ENCODE data around the gene GPR4. TPM values are rescaled to one million over a fixed set of nuclear protein-coding genes. Genes with fewer than 3 reads are reported as not detected.

Gene GPR4
- total and polyA plus RNA-seq, 2 of the 8 experiments (the other 6 are each of a cell fraction or from before 2014, with no cell fraction given), result 0.19 to 0.39 TPM

- no peak overlapping the region for H3K27ac ChIP-seq (ENCODE audit: low read depth, low read length)
- no peaks in the 10 kb centered on the region; the same call in 1 of the 2 replicates for H3K23me2 ChIP-seq (ENCODE audit: low read depth, low read length)
- no peaks in the 10 kb centered on the region for H3K36me3 ChIP-seq (ENCODE audit: control insufficient read depth in 2 of 4, insufficient read depth in 4 of 4, low read length in 3 of 4)
- no peak overlapping the region for H2AK5ac ChIP-seq (ENCODE audit: low read depth, low read length)
- no peak overlapping the region for H2BK12ac ChIP-seq (ENCODE audit: low read depth, low read length)
- H3K4me3 ChIP-seq (ENCODE audit: extremely low read depth in 1 of 4, insufficient read depth in 2 of 4, low read depth in 3 of 4, low read length in 4 of 4), result no peak overlapping the region
- CTCF ChIA-PET (ENCODE audit: partially characterized antibody), result interaction anchor here (0.8 to 8.1 kb wide), 10 partner anchors 10 to 86 kb away, joined by 3 to 79 read pairs (median 3); no protein-coding TSS in a partner anchor
- peaks cover 0 to 3% (median 0%) of the 10 kb centered on the region in 4 experiments; a peak in 4 of 7 replicates for H3K4me1 ChIP-seq (replicated peaks in 1 of 4; ENCODE audit: control insufficient read depth in 3 of 4, insufficient read depth in 4 of 4, low read length in 3 of 4)
- no peak for FAIRE-seq
- no peak overlapping the region for H3K14ac ChIP-seq (ENCODE audit: insufficient read length)
- H2BK20ac ChIP-seq (ENCODE audit: low read length), result no peak overlapping the region
- no peak overlapping the region for H4K8ac ChIP-seq (ENCODE audit: extremely low read depth, insufficient read depth, low read length)
- peaks cover 0 to 5% of the 10 kb centered on the region in 2 experiments for H4K20me1 ChIP-seq (replicated peaks in 1 of 2; ENCODE audit: control insufficient read depth in 1 of 2, insufficient read depth in 2 of 2, low read length in 2 of 2)
- no peak overlapping the region for H4K91ac ChIP-seq (replicated peaks; ENCODE audit: insufficient read length, low read length)
- no peak overlapping the region for H3K9ac ChIP-seq (replicated peaks in 1 of 4; ENCODE audit: extremely low read depth in 1 of 4, low read depth in 3 of 4, low read length in 3 of 4)
- no peak for DNase-seq (ENCODE audit: low read depth in 1 of 2, low spot score in 2 of 2)
- H2BK120ac ChIP-seq (replicated peaks; ENCODE audit: low read depth, low read length), result no peak overlapping the region
- H3K4ac ChIP-seq (replicated peaks; ENCODE audit: insufficient read length, low read depth, low read length), result no peak overlapping the region
- H2BK5ac ChIP-seq (ENCODE audit: low read depth, low read length), result no peak overlapping the region
- no peak overlapping the region for H2BK15ac ChIP-seq (ENCODE audit: low read length)
- peaks cover 2% of the 10 kb centered on the region; the same call in 1 of the 2 replicates for H3K79me1 ChIP-seq (ENCODE audit: low read depth, low read length)
- H3K27me3 ChIP-seq (replicated peaks in 1 of 4; ENCODE audit: control insufficient read depth in 3 of 4, extremely low read depth in 1 of 4, insufficient read depth in 3 of 4, low read length in 3 of 4), result no peaks in the 10 kb centered on the region
- 90% methylated on average over 8 of the region's 8 CpGs; no CpG with 5 or more reads in 1 of the 2 experiments for WGBS, 2 experiments (ENCODE audit: extremely low coverage in 1 of 2, insufficient coverage in 1 of 2, insufficient read length in 1 of 2, insufficient replicate concordance in 2 of 2, low coverage in 1 of 2, low lambda C conversion rate in 2 of 2, missing lambda C conversion rate in 1 of 2)
- H3K23ac ChIP-seq (ENCODE audit: insufficient read length), result no peak overlapping the region
- no peaks in the 10 kb centered on the region for H3K9me3 ChIP-seq (ENCODE audit: insufficient read depth in 2 of 2, low read depth in 1 of 2, low read length in 1 of 2)
- H3K18ac ChIP-seq (ENCODE audit: extremely low read depth, low read length), result no peak overlapping the region
- H3K4me2 ChIP-seq (ENCODE audit: insufficient read depth in 1 of 2, low read depth in 2 of 2, low read length in 2 of 2), result no peak overlapping the region
- no peak for TF ChIP-seq RXRA (IDR thresholded peaks at IDR 0.05; ENCODE audit: insufficient read depth, low read depth, low read length)
- TF ChIP-seq KDM1A (IDR thresholded peaks at IDR 0.05; ENCODE audit: borderline replicate concordance, low read length), result no peak
- no peak for TF ChIP-seq EZH2 (IDR thresholded peaks at IDR 0.05; ENCODE audit: low read depth, low read length, severe bottlenecking)
- TF ChIP-seq JUN (IDR thresholded peaks at IDR 0.05; ENCODE audit: low read depth, low read length), result no peak
- TF ChIP-seq NRF1 (IDR thresholded peaks at IDR 0.05; ENCODE audit: low read depth, low read length), result no peak
- TF ChIP-seq, protein P1, sequence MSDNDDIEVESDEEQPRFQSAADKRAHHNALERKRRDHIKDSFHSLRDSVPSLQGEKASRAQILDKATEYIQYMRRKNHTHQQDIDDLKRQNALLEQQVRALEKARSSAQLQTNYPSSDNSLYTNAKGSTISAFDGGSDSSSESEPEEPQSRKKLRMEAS (IDR thresholded peaks at IDR 0.05), result no peak
- TF ChIP-seq GABPA (IDR thresholded peaks at IDR 0.05; ENCODE audit: borderline replicate concordance, insufficient read depth, low read length), result no peak
- no peak for TF ChIP-seq FOSL1 (IDR thresholded peaks at IDR 0.05; ENCODE audit: insufficient read depth, low read depth, low read length)
- TF ChIP-seq JUND (IDR thresholded peaks at IDR 0.05; ENCODE audit: low read length), result no peak
- TF ChIP-seq CREB1 (IDR thresholded peaks at IDR 0.05), result no peak
- TF ChIP-seq POLR2AphosphoS5 (IDR thresholded peaks at IDR 0.05; ENCODE audit: low read depth, low read length), result no peak
- no peak for TF ChIP-seq TAF7 (optimal IDR thresholded peaks at IDR 0.05; ENCODE audit: borderline replicate concordance, low read depth, low read length)
- H3K79me2 ChIP-seq (ENCODE audit: control insufficient read depth in 1 of 2, insufficient read depth in 2 of 2, low read length in 2 of 2), result 0 out of 4 replicates have a peak, but pooled peaks cover 0 to 2% of the 10 kb centered on the region in 2 experiments
- H3K56ac ChIP-seq (replicated peaks; ENCODE audit: insufficient read length, low read depth, low read length), result no peak overlapping the region
- POLR2A ChIA-PET (ENCODE audit: partially characterized antibody), result interaction anchor here (0.6 to 1.0 kb wide), 2 partner anchors 20 to 143 kb away, joined by 3 to 4 read pairs; no protein-coding TSS in a partner anchor
- no peak overlapping the region for H4K5ac ChIP-seq (ENCODE audit: insufficient read length, low read depth, low read length)
- no peak overlapping the region for H2AFZ ChIP-seq (ENCODE audit: low read length)
Measured at GRCh38 chr19:45571457-45572220, 30.4 kb downstream of the GPR4 start.
